HG03460 (cell line): Measurements from ENCODE around the gene TMEM200C.
A peak's percentile ranks its signal among the peaks of the same experiment; 100 is the strongest.
"Not testable (repeated sequence)": the region's sequence is repeated elsewhere in the genome, so short reads cannot be mapped to it uniquely, and the experiment has no call there.

ENCODE experiments used
- ATAC-seq: cut with Tn5 transposase; IDR thresholded peaks from one replicate; pipeline ENCODE4 v1.9.1; 2021; ENCODE audit not compliant: unreplicated experiment

The TMEM200C gene

GRCh38 chr18:5892823-5893431 lies 2.4 kb downstream of the TMEM200C start:
- ATAC-seq, result no peak

DNA sequence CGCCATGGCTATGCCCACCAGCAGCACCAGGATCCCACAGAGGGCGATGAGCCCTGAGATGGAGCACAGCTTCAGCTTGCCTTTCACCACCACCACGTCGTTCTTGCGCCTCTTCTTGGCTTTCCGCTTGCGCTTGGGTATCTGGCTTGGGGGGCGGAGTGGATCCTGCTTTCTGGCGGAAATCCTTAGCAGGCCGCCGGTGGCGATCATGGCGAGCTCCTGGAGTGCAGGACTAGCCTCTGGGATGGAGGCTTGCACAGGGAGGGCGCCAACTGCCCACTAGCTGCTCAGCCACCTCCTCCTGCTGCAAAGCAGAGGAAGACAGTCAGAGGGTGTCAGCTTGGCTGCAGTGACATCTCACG lies 3.5 kb downstream of the TMEM200C start:
- ATAC-seq, result no peak

- ATAC-seq, result no peak
These were observed 4.0 kb downstream of the TMEM200C start for GRCh38 chr18:5891184-5891853.

DNA sequence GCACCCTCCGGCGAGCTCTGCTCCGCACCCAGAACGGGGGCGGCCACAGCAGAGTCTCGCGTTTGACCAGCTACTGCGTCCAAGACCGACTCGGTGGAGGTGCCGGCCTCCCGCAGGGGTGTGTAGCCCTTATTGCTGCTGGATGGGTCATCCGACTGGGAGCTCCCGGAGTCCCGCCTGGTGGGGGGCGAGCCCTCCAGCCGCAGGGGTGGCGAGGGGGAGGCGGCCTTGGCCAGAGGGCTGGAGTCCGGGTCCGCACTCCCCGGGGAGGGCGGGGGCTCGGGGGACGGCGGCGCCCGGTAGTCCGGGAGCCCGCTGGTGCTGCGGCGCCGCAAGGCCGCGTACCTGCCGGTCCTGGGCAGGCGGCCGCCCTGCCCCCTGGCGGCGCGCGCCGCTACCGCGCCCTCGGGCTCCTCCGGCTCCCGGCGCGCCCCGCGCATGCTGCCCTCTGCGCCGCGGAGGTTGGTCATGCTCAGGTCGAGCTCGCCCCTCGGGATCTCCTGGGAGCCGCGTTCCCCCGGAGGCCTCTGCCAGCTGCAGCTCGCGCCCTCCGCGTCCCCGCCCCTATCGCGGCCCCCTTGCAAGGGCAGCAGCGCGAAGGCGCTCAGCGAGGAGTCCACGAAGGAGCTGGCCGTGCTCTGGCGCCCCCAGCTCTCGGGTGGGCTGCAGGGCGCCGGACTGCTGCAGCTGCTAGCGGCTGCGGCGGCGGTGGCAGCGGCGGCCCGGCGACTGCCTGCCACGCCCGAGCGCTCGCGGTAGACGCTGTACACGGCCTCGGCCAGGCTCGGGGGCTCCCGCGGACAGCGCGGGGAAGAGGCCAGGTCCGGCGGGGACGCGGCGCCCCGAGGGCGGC lies 4.8 kb downstream of the TMEM200C start:
- peak; percentile 77 for ATAC-seq

DNA sequence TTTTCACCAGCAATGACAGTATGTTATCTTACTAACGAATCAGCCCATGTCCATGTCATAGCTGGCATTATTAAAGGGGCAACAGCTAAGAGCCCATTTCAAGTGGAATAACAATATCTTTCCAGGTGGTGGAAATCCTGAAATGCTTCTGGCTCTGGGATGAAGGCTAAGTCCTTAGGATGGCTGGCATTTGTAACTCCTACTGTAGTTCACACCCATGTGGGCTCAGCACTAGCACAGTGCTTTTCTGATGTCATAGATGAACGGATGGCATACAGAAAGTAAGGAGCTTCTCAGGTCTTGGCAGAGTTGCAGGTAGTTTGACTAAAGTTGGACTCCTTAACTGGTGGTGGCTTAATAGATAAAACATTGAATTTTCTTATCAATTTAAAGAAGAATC lies 10.0 kb downstream of the TMEM200C start:
- ATAC-seq, result no peak

DNA sequence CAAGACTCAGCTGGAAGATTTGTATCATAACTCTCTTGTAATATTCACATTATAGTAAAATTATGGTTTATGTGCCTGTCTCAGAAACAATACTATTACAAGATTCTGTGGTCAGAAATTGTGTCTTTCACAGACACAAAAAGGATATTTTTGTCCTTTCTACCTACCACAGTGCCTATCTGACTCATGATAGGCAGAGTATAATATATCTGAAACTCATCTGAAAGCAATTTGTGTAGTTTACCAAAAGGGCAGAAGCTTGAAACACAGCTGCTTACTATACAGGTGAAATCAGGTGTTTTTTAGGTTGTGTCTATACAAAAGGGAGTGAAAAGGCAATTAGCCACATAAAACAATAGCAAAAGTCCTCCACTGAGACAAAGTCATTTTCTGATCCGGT lies 10.9 kb downstream of the TMEM200C start:
- ATAC-seq, result no peak

- ATAC-seq, result no peak
These were observed 15.8 kb downstream of the TMEM200C start for GRCh38 chr18:5879479-5879882.

GRCh38 chr18:5876891-5877290 lies 18.4 kb downstream of the TMEM200C start:
- ATAC-seq, result no peak

GRCh38 chr18:5874336-5874735 lies 21.0 kb downstream of the TMEM200C start:
- ATAC-seq, result no peak

GRCh38 chr18:5872886-5873285 lies 22.4 kb downstream of the TMEM200C start:
- no peak for ATAC-seq

DNA sequence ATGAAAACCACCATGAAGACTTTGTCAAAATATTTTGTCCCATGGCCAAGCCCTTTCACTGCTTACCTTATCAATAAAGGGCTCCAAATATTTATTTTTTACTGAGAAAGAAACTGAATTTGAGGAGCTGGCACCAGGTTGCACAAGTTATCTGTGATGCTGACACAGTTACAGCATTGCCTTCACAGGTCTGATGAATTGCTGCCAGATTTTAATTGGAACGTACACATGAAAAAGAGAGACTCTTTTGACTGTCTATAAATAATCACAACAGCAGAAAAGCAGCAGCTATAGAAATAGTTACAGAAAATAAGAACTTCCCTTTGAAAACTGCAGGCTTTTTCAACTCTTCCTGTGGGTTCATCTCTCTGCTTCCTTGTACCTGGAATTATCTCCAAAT lies 23.9 kb downstream of the TMEM200C start:
- ATAC-seq, result no peak

GRCh38 chr18:5868218-5868854 lies 27.0 kb downstream of the TMEM200C start:
- peak; percentile 85 for ATAC-seq

DNA sequence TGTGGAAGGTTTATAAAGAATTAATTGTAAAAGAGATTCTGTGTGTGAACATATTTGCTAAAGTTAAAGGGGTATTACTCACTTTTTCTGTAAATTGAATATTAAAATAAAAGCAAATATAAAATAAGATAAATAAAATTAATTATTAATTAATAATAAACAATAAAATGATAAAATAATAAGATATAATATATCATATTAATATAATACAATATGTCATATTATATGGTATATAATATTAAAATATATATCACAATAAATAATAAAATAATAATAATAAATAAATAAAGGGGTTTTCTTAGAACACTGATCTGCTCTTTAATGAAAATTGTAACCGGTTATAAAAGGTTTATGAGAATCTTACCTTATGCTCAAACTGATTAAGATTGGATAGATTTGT lies 29.8 kb downstream of the TMEM200C start:
- no peak for ATAC-seq

- ATAC-seq, result not testable (repeated sequence)
These were observed 33.2 kb downstream of the TMEM200C start for GRCh38 chr18:5862127-5862526.

- ATAC-seq, result no peak
These were observed 38.1 kb downstream of the TMEM200C start for GRCh38 chr18:5857180-5857579.

DNA sequence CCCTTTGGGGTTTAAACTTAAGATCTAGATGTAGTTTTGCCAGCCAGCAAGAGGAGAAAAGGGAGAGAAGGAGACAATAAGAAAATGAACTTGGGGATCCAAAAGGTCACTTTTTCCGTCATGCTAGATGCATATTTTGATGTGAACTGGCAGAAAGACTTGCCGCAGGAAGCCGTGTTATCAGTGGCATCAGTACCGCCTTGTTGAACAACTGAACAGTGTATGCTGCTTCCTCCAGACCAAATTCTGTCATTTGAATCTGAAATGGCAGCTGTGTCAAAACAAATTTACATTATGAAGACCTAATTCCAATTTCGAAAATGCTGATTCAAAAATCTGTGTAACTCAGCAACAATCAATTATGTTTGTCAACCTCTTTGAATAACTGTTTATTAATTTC lies 42.1 kb downstream of the TMEM200C start:
- ATAC-seq, result no peak

DNA sequence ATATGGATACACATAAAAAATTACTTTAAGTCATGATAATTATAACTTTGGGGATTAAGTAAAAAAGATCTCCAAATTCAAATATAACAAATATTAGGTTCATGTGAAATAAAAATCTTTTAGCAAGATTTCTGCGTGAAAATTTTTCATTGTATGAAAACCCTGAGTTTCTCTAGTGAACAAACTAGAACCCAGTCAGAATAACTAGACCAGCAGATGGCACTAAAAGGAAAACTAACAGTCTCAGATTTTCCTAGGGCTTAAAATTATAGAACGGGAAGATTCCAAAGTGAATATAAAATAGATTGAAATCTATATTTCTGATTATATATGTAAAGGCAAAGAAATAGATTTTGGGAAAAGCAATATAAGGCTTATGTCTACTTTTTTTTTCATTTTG lies 43.3 kb downstream of the TMEM200C start:
- ATAC-seq, result no peak

GRCh38 chr18:5842653-5843052 lies 52.7 kb downstream of the TMEM200C start:
- no peak for ATAC-seq

DNA sequence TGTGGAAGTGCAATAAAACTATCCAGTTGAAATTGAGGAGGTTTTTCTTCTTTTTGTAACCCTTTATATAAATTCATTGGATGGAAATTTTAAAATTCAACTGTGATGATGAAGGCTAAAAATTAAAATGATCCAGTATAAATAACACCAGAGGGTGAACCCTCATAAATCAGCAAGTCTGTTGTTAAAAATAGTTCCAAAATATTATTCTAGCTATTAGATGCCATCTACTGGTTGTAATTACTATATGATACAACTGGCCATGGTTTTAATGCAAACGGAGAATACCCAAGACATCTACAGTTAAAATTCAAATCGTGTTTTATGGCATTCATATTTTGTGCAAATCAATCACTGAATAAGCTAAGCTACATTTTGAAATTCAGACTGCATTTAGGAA lies 53.8 kb downstream of the TMEM200C start:
- no peak for ATAC-seq

DNA sequence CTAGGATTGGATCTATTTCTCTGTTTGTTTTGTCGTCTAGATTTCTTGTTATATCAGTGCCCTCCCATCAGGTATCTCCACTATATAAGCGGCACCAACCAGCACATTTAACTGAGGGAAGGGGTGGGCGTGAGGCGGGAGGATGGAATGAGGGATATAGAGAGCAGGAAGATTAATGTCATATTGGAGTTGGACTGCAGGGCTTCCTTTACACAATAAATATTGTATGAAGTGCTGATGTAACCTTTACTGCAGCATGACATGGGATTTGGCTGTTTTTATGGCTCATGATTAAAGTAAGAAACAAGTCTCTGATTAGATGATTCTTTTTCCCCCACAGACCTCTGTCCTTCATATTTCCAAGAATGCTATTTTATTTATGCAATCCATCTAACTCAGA lies 54.8 kb downstream of the TMEM200C start:
- no peak for ATAC-seq

DNA sequence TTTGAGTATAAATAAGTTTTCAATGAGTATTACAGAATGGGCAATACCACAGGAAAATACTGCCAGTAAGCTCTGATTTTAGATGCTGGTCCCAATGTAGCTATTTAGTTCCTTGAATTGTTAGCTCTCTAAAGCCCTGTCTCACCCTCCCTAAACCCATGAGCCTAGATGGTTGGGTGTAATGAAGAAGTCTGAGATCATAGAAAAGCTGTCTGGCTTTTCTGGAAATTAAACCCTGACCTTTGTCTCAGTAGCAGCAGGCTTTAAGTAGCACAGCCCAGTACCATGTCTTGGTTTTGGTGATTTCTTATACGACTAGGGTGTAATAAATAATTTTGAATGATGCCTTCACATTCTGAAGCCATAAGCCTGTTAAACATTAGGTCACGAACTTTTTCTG lies 55.3 kb downstream of the TMEM200C start:
- ATAC-seq, result no peak

- no peak for ATAC-seq
These were observed 56.2 kb downstream of the TMEM200C start for GRCh38 chr18:5839102-5839501.
